ENCODE data around the gene ADGRV1. TPM values are rescaled to one million over a fixed set of nuclear protein-coding genes. Genes with fewer than 3 reads are reported as not detected.

The ADGRV1 gene
- total and polyA plus RNA-seq, 2 experiments from 2014 or later: 15.5 to 19.6 TPM

- no peaks in the 10 kb centered on the region for H3K36me3 ChIP-seq
- DNase-seq (ENCODE audit: low read depth in 1 of 2, low spot score in 1 of 2): no peak
- TF ChIP-seq CTCF (IDR thresholded peaks at IDR 0.05; ENCODE audit: low read depth, low read length): no peak
- H3K27me3 ChIP-seq: no peaks in the 10 kb centered on the region
- no peak overlapping the region for H3K27ac ChIP-seq
- H3K9me3 ChIP-seq (ENCODE audit: low read depth): no peaks in the 10 kb centered on the region
- H3K4me3 ChIP-seq: no peak overlapping the region
- peaks cover 15% of the 10 kb centered on the region for H3K4me1 ChIP-seq (ENCODE audit: low read depth)
These were observed 577.7 kb downstream of the ADGRV1 start for GRCh38 chr5:91136271-91136670.

GRCh38 chr5:91137647-91138046 is 579.0 kb downstream of the ADGRV1 start:
- no peak for DNase-seq (ENCODE audit: low read depth in 1 of 2, low spot score in 1 of 2)
- H3K4me3 ChIP-seq: no peak overlapping the region
- peaks cover 18% of the 10 kb centered on the region for H3K4me1 ChIP-seq (ENCODE audit: low read depth)
- H3K9me3 ChIP-seq (ENCODE audit: low read depth): no peaks in the 10 kb centered on the region
- H3K27me3 ChIP-seq: no peaks in the 10 kb centered on the region
- no peak for TF ChIP-seq CTCF (IDR thresholded peaks at IDR 0.05; ENCODE audit: low read depth, low read length)
- no peak overlapping the region for H3K27ac ChIP-seq
- no peaks in the 10 kb centered on the region for H3K36me3 ChIP-seq

- H3K9me3 ChIP-seq (ENCODE audit: low read depth): no peaks in the 10 kb centered on the region
- H3K27ac ChIP-seq: no peak overlapping the region
- DNase-seq (ENCODE audit: low read depth in 1 of 2, low spot score in 1 of 2): no peak
- H3K4me3 ChIP-seq: no peak overlapping the region
- no peaks in the 10 kb centered on the region for H3K36me3 ChIP-seq
- H3K4me1 ChIP-seq (ENCODE audit: low read depth): peaks cover 18% of the 10 kb centered on the region
- H3K27me3 ChIP-seq: no peaks in the 10 kb centered on the region
- no peak for TF ChIP-seq CTCF (IDR thresholded peaks at IDR 0.05; ENCODE audit: low read depth, low read length)
These were observed 581.1 kb downstream of the ADGRV1 start for GRCh38 chr5:91139572-91140200.

GRCh38 chr5:91140657-91141056 is 582.1 kb downstream of the ADGRV1 start:
- H3K27ac ChIP-seq: peak overlapping the region; percentile 62
- no peak overlapping the region for H3K4me3 ChIP-seq
- no peaks in the 10 kb centered on the region for H3K9me3 ChIP-seq (ENCODE audit: low read depth)
- H3K36me3 ChIP-seq: no peaks in the 10 kb centered on the region
- H3K4me1 ChIP-seq (ENCODE audit: low read depth): peaks cover 25% of the 10 kb centered on the region
- no peaks in the 10 kb centered on the region for H3K27me3 ChIP-seq
- no peak for DNase-seq (ENCODE audit: low read depth in 1 of 2, low spot score in 1 of 2)
- TF ChIP-seq CTCF (IDR thresholded peaks at IDR 0.05; ENCODE audit: low read depth, low read length): no peak

GRCh38 chr5:91141642-91142041 is 583.0 kb downstream of the ADGRV1 start:
- no peak for DNase-seq (ENCODE audit: low read depth in 1 of 2, low spot score in 1 of 2)
- Histone ChIP-seq H3K36me3 (no peaks in the 10 kb centered on the region), H3K27ac (no peak overlapping the region), H3K9me3 (ENCODE audit: low read depth) (no peaks in the 10 kb centered on the region), H3K4me1 (ENCODE audit: low read depth) (peaks cover 25% of the 10 kb centered on the region), H3K4me3 (no peak overlapping the region), H3K27me3 (no peaks in the 10 kb centered on the region)
- TF ChIP-seq CTCF (IDR thresholded peaks at IDR 0.05; ENCODE audit: low read depth, low read length): no peak
